Calu3 (cell line): ENCODE measurements around the gene NR4A1. TPM values are rescaled to one million over a fixed set of nuclear protein-coding genes. Genes with fewer than 3 reads are reported as not detected.

ENCODE experiments used
- total RNA-seq: library from RNA; stranded (reverse); gene quantifications from 2 replicates; pipeline ENCODE4 v1.2.3, GENCODE V29; 2022

Gene NR4A1
- total RNA-seq, 1 experiment from 2014 or later: 18.9 TPM

Other genes starting within 250 kb of the NR4A1 start
- not detected in 2 replicates for gene FIGNL2, start 202.7 kb upstream of the NR4A1 start, total RNA-seq
- gene ANKRD33, start 163.3 kb upstream of the NR4A1 start, total RNA-seq: not detected in 2 replicates
- gene ACVRL1, start 143.9 kb upstream of the NR4A1 start, total RNA-seq: 0.44 TPM in 1 of 2 replicates, not detected in the other
- 16.3 and 17.3 TPM in 2 replicates for gene ACVR1B, start 99.7 kb upstream of the NR4A1 start, total RNA-seq
- 0.34 TPM in 1 of 2 replicates, not detected in the other for gene TAMALIN, start 44.5 kb upstream of the NR4A1 start, total RNA-seq
- gene ATG101, start 18.5 kb downstream of the NR4A1 start, total RNA-seq: 32.8 and 35.0 TPM in 2 replicates
- not detected in 2 replicates for gene SMIM41, start 28.3 kb downstream of the NR4A1 start, total RNA-seq
- gene KRT80, start 140.6 kb downstream of the NR4A1 start, total RNA-seq: 32.7 and 45.5 TPM in 2 replicates
- gene KRT7, start 181.8 kb downstream of the NR4A1 start, total RNA-seq: 2,370 and 2,828 TPM in 2 replicates
- 2.6 and 3.6 TPM in 2 replicates for gene KRT86, start 223.2 kb downstream of the NR4A1 start, total RNA-seq
- 0.28 and 0.61 TPM in 2 replicates for gene KRT81, start 240.1 kb downstream of the NR4A1 start, total RNA-seq